Measurements from ENCODE around the gene TFPT.
A peak's percentile ranks its signal among the peaks of the same experiment; 100 is the strongest.

TFPT gene

GRCh38 chr19:54115109-54116063 is at the start of gene TFPT, which contains the start of gene PRPF31:
TSS of gene TFPT (minus strand) at chr19:54115657. CDS start at chr19:54115269, 388 bp downstream.
TSS of gene PRPF31 (plus strand) at chr19:54115754. CDS start at chr19:54118279, 2,525 bp downstream.
- DNase-seq (ENCODE audit: low read depth), result peak; percentile 96

- DNase-seq (ENCODE audit: low read depth), result no peak
Observed at GRCh38 chr19:54165222-54165621, 49.8 kb upstream of the TFPT start.

- DNase-seq (ENCODE audit: low read depth), result peak; percentile 44
Observed at GRCh38 chr19:54164369-54165068, 49.1 kb upstream of the TFPT start.

GRCh38 chr19:54162884-54163283 is 47.4 kb upstream of the TFPT start:
- no peak for DNase-seq (ENCODE audit: low read depth)

GRCh38 chr19:54162241-54162805 is 46.9 kb upstream of the TFPT start:
- DNase-seq (ENCODE audit: low read depth), result peak; percentile 71

GRCh38 chr19:54160854-54161253 is 45.4 kb upstream of the TFPT start:
- DNase-seq (ENCODE audit: low read depth), result no peak

- DNase-seq (ENCODE audit: low read depth), result no peak
Observed at GRCh38 chr19:54160182-54160811, 44.8 kb upstream of the TFPT start.

GRCh38 chr19:54159352-54160181 is 44.1 kb upstream of the TFPT start, which contains the start of gene LENG1:
TSS of gene LENG1 (minus strand) at chr19:54159721. CDS start at chr19:54159695, 26 bp downstream.
- DNase-seq (ENCODE audit: low read depth), result peak; percentile 95

- no peak for DNase-seq (ENCODE audit: low read depth)
Observed at GRCh38 chr19:54158812-54159351, 43.4 kb upstream of the TFPT start.

- DNase-seq (ENCODE audit: low read depth), result no peak
Observed at GRCh38 chr19:54156953-54157352, 41.5 kb upstream of the TFPT start.

- no peak for DNase-seq (ENCODE audit: low read depth)
Observed at GRCh38 chr19:54156490-54156889, 41.0 kb upstream of the TFPT start.

GRCh38 chr19:54155694-54156093 is 40.2 kb upstream of the TFPT start:
- no peak for DNase-seq (ENCODE audit: low read depth)

- DNase-seq (ENCODE audit: low read depth), result no peak
Observed at GRCh38 chr19:54154603-54155345, 39.3 kb upstream of the TFPT start.

- no peak for DNase-seq (ENCODE audit: low read depth)
Observed at GRCh38 chr19:54153731-54154326, 38.4 kb upstream of the TFPT start.

GRCh38 chr19:54152878-54153524 is 37.5 kb upstream of the TFPT start:
- DNase-seq (ENCODE audit: low read depth), result no peak

- DNase-seq (ENCODE audit: low read depth), result no peak
Observed at GRCh38 chr19:54152267-54152666, 36.8 kb upstream of the TFPT start.

- DNase-seq (ENCODE audit: low read depth), result no peak
Observed at GRCh38 chr19:54151362-54152035, 36.0 kb upstream of the TFPT start.

- DNase-seq (ENCODE audit: low read depth), result no peak
Observed at GRCh38 chr19:54149021-54149812, 33.8 kb upstream of the TFPT start.
